T-helper 2 cell treated with Interferon-gamma antibody and Interleukin-4, amounts not matched to agents 5 μg/mL and 100 μg/mL, for 36 hours (primary cell): ENCODE measurements around the gene MAGI1.

ENCODE experiments used
- DNase-seq: peaks from one replicate; pipeline ENCODE4 v3.0.0; 2021; ENCODE audit warnings: low spot score
- H3K27ac Mint-ChIP-seq: one replicate; pipeline ENCODE4 v1.8.0; 2021; ENCODE audit warnings: mild to moderate bottlenecking, mixed read lengths
- H3K27me3 Mint-ChIP-seq: one replicate; pipeline ENCODE4 v1.8.0; 2021; ENCODE audit warnings: low read depth, mixed read lengths
- H3K36me3 Mint-ChIP-seq: one replicate; pipeline ENCODE4 v1.8.0; 2021; ENCODE audit warnings: low read depth, mixed read lengths
- H3K4me1 Mint-ChIP-seq: one replicate; pipeline ENCODE4 v1.8.0; 2021; ENCODE audit warnings: low read depth, mixed read lengths
- H3K4me3 Mint-ChIP-seq: one replicate; pipeline ENCODE4 v1.8.0; 2022; ENCODE audit warnings: mild to moderate bottlenecking, moderate library complexity, mixed read lengths
- H3K9me3 Mint-ChIP-seq: one replicate; pipeline ENCODE4 v1.8.0; 2021; ENCODE audit warnings: mixed read lengths

The MAGI1 gene

DNA sequence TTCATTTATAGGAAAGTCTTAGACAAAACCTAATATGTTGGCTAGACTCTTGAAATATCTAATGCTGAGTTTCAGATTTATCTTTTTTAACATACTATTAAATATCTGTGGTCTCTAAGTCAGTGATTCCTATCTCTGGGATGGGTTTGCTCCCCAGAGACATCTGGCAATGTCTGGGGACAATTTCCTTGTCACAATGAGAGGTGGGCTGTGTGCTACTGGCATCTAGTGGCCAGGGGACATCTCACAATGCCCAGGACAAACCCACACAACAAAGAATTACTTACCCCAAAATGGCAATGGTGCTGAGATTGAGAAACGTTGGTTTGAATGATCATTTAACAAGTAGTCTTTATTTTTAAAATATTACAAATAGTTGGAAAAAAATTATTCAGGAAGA is 602.1 kb downstream of the MAGI1 start:
- H3K9me3 Mint-ChIP-seq = no peaks in the 10 kb centered on the region
- no peak overlapping the region for H3K27ac Mint-ChIP-seq
- H3K36me3 Mint-ChIP-seq = no peaks in the 10 kb centered on the region
- no peak overlapping the region for H3K4me3 Mint-ChIP-seq
- H3K27me3 Mint-ChIP-seq = no peaks in the 10 kb centered on the region
- H3K4me1 Mint-ChIP-seq = no peaks in the 10 kb centered on the region
- no peak for DNase-seq

DNA sequence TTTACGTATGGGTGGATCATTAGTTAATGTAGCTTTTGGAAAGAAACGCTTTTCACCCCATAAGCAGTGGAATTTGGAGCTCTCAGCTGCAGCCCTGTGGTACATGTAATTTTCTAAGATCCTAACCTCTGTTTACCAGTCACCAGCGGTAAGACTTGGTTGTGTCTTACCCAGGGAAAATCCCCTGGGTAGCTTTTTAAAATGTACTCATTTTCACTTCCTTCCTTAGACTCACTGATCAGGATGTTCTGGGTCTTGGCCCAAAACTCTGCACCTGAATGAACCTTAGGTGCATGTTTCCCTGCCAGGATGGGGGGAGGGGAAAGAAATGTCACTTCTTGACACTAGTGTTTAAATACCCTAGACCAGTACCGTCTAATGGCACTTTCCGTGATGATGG is 605.2 kb downstream of the MAGI1 start:
- Mint-ChIP-seq H3K36me3 (no peaks in the 10 kb centered on the region), H3K27me3 (no peaks in the 10 kb centered on the region), H3K27ac (no peak overlapping the region), H3K9me3 (no peaks in the 10 kb centered on the region), H3K4me1 (no peaks in the 10 kb centered on the region), H3K4me3 (no peak overlapping the region)
- DNase-seq = no peak

DNA sequence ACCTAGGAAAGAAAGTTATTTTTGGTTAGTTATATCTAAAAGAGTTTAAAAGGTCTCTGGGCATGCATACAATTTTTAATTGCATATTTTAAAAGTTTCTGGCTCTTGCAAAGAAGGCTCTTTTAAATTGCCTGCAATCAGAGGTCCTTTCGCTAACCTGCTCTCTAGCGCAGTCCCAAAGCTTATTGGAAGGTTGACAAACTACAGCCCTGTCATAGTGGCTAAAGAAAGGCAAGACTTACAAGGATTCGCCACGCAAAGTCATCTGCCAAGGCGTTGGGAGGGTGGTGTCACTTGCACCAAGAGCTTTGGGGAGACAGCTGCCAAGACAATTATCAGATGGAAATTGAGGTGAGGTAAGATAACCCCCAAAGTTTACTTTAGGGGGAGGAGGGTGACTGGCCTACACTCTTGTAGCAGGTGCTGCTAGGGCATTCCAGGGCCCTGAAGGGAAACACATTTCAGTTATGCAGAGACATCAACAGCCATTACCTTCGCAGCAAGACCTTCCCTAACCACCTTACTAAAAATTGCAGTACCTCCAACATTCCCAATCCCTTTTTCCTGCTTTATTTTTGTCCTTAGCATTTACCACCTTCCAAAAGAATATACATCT is 606.2 kb downstream of the MAGI1 start:
- no peak for DNase-seq
- Mint-ChIP-seq H3K4me1 (no peaks in the 10 kb centered on the region), H3K9me3 (no peaks in the 10 kb centered on the region), H3K27me3 (no peaks in the 10 kb centered on the region), H3K4me3 (no peak overlapping the region), H3K36me3 (no peaks in the 10 kb centered on the region), H3K27ac (no peak overlapping the region)

DNA sequence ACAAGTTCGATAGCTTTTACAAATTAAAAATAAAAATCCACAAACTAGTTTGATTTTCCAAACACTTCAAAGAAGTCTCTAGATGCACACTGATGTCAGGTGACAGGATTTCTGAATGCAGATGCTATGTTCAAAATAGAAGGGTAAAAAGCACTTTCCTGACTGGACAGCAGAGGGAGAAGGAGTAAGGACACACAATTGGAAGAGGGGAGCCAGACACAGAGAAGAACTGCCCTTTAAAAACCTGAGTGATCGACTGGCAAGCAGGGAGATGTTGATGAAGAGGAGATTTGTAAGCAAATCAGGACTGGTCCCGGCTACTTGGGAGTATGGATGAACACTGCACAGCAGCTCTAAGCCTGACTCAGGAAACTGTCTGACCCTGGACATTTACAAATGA is 612.8 kb downstream of the MAGI1 start:
- H3K27ac Mint-ChIP-seq = no peak overlapping the region
- DNase-seq = no peak
- no peak overlapping the region for H3K4me3 Mint-ChIP-seq
- H3K27me3 Mint-ChIP-seq = no peaks in the 10 kb centered on the region
- H3K9me3 Mint-ChIP-seq = no peaks in the 10 kb centered on the region
- no peaks in the 10 kb centered on the region for H3K4me1 Mint-ChIP-seq
- H3K36me3 Mint-ChIP-seq = no peaks in the 10 kb centered on the region

DNA sequence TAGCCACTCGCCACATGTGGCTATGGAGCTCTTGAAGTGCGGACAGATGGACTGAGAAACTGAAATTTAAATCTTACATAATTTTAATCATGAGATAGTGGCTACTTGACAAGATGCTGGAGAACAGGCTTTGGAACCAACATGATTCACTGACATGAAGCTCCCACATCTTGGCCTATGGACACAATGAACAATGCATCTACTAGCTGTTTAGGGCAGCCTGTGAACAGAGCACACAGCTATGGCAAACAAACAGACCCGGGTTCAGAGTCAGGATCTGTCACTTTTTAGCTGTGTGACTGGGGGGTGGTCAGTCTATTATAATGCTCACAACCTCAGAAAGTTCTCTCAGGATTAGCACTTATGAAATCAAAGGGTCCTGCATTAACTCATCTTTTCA is 616.6 kb downstream of the MAGI1 start:
- Mint-ChIP-seq H3K27ac (no peak overlapping the region), H3K4me3 (no peak overlapping the region), H3K4me1 (no peaks in the 10 kb centered on the region), H3K36me3 (no peaks in the 10 kb centered on the region), H3K27me3 (no peaks in the 10 kb centered on the region), H3K9me3 (no peaks in the 10 kb centered on the region)
- DNase-seq = no peak

DNA sequence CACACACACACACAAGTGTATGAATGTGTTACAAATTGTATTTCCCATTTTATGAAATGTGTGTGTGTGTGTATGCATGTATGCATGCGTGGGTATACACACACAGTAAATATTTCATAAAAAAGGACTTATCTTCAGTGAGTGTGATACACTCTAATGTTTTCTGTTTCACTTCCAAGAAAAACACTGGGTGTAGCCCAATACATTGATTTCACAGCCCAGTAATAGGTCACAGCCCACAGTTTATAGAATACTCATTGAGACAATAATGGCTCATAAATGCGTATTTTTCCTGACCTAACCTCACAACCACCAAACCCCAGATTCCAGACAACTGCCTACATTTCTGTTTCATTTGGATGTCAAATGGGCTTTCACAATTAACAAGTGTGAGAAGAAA is 619.5 kb downstream of the MAGI1 start:
- H3K27me3 Mint-ChIP-seq = no peaks in the 10 kb centered on the region
- peaks cover 3% of the 10 kb centered on the region for H3K9me3 Mint-ChIP-seq
- H3K4me1 Mint-ChIP-seq = no peaks in the 10 kb centered on the region
- no peak for DNase-seq
- no peak overlapping the region for H3K4me3 Mint-ChIP-seq
- H3K27ac Mint-ChIP-seq = no peak overlapping the region
- H3K36me3 Mint-ChIP-seq = no peaks in the 10 kb centered on the region

DNA sequence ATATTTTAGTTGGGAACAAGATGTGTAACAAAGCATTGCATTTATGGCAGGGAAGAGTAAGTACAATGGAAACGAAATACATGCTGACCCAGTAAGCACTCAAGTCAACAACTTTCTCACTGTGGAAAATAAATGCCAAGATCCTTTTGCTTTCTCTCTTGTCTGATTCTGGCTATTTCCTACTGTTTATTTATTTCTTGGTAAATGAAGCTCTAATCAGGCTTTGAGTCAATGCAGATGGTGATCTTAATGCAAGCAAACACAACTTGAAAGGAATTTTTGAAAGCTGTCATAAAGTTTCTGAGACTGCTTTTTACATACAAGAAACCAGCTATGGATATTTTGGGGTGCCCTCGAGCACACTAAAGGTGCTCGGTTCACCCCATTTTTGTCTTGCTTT is 624.8 kb downstream of the MAGI1 start:
- Mint-ChIP-seq H3K36me3 (no peaks in the 10 kb centered on the region), H3K27me3 (no peaks in the 10 kb centered on the region), H3K9me3 (peaks cover 3% of the 10 kb centered on the region), H3K4me1 (no peaks in the 10 kb centered on the region), H3K4me3 (no peak overlapping the region), H3K27ac (no peak overlapping the region)
- DNase-seq = no peak

DNA sequence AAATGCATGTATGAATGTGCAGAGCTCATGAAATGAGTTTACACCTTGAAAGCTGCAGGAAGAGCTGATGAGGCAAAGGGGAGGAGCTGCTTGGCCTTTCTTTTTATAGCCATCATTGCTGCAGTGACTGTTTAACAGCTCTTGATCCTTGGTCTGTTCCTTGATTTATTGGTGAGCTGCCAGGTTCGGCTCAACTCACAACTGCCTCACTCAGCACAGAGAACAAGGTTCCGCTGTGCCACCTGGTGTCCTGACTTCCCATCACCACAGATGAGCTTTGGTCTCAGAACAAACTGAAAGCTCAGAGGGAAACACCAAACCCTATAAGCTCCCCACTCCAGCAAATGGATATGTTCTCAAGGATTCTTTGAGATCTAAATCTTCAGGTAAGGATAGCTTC is 626.1 kb downstream of the MAGI1 start:
- Mint-ChIP-seq H3K4me3 (no peak overlapping the region), H3K27me3 (no peaks in the 10 kb centered on the region), H3K27ac (no peak overlapping the region), H3K9me3 (peaks cover 3% of the 10 kb centered on the region), H3K36me3 (no peaks in the 10 kb centered on the region), H3K4me1 (no peaks in the 10 kb centered on the region)
- no peak for DNase-seq

DNA sequence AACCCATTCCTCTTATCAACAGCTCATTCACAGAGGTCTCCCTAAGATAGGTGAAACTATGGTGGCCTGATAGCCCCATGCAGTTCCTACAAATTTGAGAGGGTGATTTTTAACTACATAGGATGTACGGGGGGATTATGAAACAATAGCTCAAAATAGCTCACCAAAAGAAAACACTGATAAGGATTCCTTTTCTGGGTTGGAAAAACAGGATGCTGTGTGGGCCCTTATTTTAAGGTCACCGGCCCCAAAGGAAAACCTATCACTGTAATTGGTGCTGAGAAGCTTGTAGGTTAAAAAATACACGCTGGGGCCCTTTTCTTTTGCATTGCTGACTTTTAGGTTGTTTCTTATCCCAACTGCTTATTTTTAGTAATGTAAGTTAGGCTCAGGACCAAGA is 627.4 kb downstream of the MAGI1 start:
- Mint-ChIP-seq H3K27ac (no peak overlapping the region), H3K9me3 (peaks cover 3% of the 10 kb centered on the region), H3K4me1 (no peaks in the 10 kb centered on the region), H3K36me3 (no peaks in the 10 kb centered on the region), H3K27me3 (no peaks in the 10 kb centered on the region), H3K4me3 (no peak overlapping the region)
- DNase-seq = no peak

DNA sequence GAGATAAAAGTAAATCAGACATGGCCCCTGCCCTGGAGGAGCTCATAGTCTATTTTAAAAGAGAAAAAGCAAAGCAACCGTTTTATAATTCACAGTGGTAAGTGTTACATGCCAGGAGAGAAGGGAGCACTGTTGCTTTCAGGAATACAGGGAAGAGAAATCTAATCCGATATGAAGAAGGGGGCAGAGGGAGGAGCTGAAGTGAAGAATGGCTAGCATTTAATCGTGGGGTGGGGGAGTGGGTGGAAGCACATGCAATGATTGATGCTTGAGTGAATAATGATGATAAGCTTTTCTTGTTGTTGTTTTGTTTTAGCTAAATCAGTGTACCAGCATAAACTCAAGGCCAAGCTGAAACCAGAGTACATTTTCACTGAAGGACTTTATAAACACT is 629.5 kb downstream of the MAGI1 start:
- Mint-ChIP-seq H3K27ac (no peak overlapping the region), H3K4me1 (no peaks in the 10 kb centered on the region), H3K9me3 (no peaks in the 10 kb centered on the region), H3K36me3 (no peaks in the 10 kb centered on the region), H3K4me3 (no peak overlapping the region), H3K27me3 (no peaks in the 10 kb centered on the region)
- no peak for DNase-seq

DNA sequence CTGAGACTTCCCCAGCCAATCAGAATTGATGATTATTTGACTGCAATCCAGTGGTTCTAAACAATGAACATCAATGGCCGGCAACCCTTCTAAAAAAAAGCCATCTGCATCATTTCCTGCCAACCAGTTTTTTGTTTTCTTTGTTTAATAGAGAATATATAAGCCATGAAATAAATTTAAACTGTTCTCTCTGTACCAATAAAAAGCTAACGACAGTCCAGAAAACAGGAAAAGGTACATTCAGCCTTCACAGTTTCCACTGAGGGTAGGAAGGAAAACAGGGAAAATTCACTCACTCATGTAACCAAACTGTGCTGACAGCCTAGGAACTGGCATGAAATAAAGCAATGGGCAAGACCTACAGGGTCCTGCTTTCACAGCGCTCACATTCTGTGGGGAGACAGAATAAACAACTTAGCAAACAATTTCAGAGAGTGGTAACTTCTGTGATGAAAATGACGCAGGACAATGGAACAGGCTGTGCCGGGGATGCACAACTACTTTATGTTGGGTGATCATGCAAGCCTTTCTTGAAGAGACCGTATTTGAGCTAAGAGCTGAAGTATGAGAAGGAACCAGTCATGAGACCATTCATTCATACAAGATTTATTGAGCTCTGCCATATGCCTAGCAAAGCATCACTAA is 630.1 kb downstream of the MAGI1 start:
- Mint-ChIP-seq H3K36me3 (no peaks in the 10 kb centered on the region), H3K4me1 (no peaks in the 10 kb centered on the region), H3K9me3 (no peaks in the 10 kb centered on the region), H3K27ac (no peak overlapping the region), H3K4me3 (no peak overlapping the region), H3K27me3 (no peaks in the 10 kb centered on the region)
- no peak for DNase-seq

DNA sequence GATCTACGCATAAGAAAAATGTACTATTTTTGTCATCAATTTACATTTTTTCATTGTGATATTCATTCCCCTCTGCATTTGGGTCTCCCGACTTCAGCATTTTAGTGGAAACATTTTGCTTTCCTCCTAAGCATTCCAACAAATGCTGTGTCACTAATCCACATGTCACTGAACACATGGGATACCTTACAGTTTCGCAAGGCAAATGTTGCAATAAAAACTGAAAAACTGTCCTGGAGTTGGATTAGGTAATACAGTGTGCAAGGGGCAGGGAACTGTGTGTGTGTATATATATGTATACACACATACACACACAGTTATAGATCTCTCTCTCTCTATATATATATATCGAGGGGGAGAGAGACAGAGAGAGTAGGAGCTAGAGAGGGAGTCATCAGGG is 632.2 kb downstream of the MAGI1 start:
- H3K27ac Mint-ChIP-seq = no peak overlapping the region
- H3K27me3 Mint-ChIP-seq = no peaks in the 10 kb centered on the region

DNA sequence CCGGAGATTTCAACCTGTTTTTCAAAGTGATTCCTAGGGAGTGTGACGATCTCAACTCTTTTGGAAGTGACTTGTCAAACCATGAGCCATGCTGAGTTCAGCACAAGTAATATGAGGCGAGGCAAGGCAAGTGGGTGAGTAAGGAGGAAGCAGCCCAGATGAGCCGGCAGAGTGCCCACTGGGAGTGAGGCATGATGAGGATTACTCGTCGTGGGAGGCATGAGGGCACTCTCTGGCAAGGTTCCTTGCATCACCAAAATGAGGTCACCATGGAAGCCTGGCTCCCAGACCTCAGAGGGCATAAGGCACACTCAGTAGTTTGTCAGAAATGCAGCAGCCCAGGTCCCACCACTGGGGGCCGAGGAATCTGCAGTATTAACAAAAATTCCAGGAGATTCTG is 636.1 kb downstream of the MAGI1 start:
- DNase-seq = no peak
- Mint-ChIP-seq H3K4me1 (no peaks in the 10 kb centered on the region), H3K27me3 (no peaks in the 10 kb centered on the region), H3K36me3 (no peaks in the 10 kb centered on the region), H3K4me3 (no peak overlapping the region), H3K9me3 (no peaks in the 10 kb centered on the region), H3K27ac (no peak overlapping the region)

More for the DNA sequence above, 632.2 kb downstream of the MAGI1 start:
- Mint-ChIP-seq H3K4me1 (no peaks in the 10 kb centered on the region), H3K36me3 (no peaks in the 10 kb centered on the region), H3K9me3 (no peaks in the 10 kb centered on the region), H3K4me3 (no peak overlapping the region)
- no peak for DNase-seq

DNA sequence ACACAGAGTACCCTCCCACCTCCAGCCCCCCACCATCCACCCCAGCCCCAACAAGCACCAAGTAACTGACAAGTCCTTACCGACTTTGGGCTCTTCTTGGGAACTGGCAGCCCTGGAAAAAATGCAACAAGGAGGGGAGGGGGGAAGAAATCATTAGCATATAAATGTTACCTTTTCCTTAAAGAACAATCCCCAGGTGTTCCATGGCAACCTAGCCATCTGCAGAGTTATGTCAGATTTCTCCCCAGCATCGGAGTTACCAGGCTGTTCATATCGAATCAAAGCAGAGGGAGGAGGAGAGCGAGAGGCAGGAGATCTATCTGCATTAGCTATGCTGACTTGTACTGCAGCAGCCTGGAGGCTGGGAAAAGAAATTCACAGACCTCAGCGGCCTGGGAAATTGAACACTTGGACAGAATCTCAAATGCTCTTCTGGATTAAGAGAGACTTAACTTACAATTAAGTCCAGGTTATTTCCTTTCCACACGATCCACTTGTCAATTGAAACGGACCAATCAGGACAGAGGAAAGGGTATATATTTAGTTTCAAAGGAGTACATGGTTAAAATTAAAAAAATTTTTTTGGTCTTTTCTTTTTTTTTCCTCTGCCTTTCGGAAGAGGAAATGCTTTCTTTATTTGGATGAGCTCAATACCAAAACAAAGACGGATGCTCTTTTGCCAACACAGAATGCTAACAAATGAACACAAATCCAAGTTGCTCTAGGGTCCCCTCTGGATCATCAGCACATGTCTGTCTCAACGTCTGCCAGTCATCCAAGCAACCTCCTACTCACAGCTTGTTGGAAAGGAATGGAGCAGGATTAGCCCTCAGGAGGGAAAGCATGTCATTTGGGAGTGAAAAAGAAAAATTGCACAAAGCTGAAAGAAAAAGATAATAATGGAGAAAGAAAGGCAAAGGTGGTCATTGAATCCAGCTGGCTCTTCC is 637.1 kb downstream of the MAGI1 start:
- no peaks in the 10 kb centered on the region for H3K9me3 Mint-ChIP-seq
- no peak overlapping the region for H3K4me3 Mint-ChIP-seq

More for the DNA sequence above, 637.1 kb downstream of the MAGI1 start:
- Mint-ChIP-seq H3K4me1 (no peaks in the 10 kb centered on the region), H3K27ac (no peak overlapping the region), H3K27me3 (no peaks in the 10 kb centered on the region), H3K36me3 (no peaks in the 10 kb centered on the region)
- DNase-seq = no peak
